GM12874 (cell line): ENCODE measurements around the gene P4HA2.

Source experiments
- TF ChIP-seq, protein P1 (sequence below): IDR thresholded peaks from 2 replicates; pipeline ENCODE4 v1.5.1; 2011; ENCODE audit warnings: low read depth, mild to moderate bottlenecking, control low read depth, low read length, moderate library complexity; ENCODE audit not compliant: insufficient read depth

P4HA2 gene

DNA sequence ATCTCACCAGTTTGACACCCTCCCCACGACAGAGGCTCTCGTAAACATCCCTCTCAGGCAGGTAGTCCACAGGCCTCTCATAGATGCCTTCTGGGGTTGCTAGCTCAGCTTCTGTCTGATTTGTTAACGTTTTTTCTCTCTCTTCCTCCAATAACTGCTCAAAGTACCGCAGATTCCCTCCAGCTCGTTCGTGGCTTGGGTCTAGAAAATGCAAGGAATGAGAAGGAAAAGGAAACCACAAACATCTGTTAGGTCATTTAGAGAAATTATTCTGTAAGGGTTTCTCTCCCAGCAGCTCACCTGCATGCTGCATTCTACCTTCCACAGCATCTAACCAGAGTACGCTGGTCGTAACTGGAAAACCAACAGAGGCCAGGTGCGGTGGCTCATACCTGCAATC lies 18.5 kb downstream of the P4HA2 start:
- TF ChIP-seq, protein P1, sequence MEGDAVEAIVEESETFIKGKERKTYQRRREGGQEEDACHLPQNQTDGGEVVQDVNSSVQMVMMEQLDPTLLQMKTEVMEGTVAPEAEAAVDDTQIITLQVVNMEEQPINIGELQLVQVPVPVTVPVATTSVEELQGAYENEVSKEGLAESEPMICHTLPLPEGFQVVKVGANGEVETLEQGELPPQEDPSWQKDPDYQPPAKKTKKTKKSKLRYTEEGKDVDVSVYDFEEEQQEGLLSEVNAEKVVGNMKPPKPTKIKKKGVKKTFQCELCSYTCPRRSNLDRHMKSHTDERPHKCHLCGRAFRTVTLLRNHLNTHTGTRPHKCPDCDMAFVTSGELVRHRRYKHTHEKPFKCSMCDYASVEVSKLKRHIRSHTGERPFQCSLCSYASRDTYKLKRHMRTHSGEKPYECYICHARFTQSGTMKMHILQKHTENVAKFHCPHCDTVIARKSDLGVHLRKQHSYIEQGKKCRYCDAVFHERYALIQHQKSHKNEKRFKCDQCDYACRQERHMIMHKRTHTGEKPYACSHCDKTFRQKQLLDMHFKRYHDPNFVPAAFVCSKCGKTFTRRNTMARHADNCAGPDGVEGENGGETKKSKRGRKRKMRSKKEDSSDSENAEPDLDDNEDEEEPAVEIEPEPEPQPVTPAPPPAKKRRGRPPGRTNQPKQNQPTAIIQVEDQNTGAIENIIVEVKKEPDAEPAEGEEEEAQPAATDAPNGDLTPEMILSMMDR: no peak

DNA sequence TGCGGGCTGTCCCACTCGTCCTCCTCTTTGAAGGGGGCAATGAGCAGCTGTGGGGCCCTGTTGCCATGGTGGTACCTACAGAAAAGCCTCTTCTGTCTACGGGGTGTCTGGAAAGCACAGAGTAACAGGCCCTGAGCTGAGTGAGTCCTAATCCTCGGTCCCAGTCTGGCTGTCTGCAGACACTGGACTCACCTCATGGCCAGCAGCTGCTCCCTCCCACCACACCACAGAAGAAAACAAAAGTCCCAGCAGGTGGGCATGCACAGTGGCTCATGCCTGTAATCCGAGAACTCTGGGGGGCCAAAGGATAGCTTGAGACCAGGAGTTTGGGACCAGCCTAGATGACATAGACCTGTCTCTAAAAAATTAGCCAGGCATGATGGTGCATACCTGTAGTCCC lies 19.9 kb downstream of the P4HA2 start:
- TF ChIP-seq, protein P1: no peak

DNA sequence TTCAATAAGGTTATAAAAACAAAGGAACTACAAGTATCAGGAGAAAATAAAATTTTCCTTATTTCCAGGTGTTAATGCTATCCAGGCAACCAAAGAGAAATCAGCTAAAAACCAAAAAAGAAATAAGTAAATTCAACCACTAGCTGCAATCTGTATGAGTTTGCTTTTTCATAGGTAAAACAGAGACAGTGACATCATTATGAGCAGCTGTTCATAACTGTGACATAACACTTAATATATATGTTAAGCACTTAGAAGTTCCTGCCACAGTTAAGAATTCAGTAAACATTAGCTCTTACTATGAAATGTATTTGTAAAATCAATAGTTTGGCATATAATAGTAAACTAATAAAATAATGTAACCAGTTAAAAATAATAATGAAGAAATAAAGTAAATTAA lies 20.9 kb downstream of the P4HA2 start:
- TF ChIP-seq, protein P1: no peak

DNA sequence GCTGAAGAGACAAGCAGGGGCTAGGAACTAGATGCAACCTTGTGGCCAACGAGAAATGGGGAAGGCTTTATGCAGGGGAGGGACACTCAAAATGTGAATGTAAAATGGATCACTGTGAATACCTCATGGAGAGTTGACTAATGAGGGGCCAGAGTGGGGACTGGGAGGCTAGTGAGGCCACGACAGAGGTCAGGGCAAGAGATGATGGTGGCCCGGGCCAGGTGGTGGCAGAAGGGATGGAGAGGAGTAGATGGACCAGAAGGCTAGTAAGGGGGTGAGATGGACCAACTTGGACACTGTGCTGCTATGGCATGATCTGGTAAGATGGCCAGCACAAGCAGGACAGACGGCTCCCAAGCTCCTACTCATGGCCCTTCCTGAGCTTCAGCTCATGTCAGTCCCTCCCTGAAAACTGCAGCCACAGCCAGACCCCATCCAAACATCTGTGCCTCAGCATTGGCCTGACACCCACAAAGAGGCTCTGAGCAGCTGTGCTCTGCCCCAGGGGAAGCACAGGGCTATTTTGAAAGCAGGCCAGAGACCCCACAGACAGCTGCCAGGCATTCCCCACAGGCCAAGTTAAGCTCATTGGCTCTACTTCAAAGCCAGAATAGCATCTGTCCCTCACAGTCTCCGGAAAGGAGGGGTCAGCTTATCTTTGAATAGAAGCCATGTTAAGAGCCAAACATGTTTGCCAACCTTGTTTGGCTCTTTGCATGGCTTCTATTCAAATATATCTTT lies 22.1 kb downstream of the P4HA2 start:
- TF ChIP-seq, protein P1: no peak

DNA sequence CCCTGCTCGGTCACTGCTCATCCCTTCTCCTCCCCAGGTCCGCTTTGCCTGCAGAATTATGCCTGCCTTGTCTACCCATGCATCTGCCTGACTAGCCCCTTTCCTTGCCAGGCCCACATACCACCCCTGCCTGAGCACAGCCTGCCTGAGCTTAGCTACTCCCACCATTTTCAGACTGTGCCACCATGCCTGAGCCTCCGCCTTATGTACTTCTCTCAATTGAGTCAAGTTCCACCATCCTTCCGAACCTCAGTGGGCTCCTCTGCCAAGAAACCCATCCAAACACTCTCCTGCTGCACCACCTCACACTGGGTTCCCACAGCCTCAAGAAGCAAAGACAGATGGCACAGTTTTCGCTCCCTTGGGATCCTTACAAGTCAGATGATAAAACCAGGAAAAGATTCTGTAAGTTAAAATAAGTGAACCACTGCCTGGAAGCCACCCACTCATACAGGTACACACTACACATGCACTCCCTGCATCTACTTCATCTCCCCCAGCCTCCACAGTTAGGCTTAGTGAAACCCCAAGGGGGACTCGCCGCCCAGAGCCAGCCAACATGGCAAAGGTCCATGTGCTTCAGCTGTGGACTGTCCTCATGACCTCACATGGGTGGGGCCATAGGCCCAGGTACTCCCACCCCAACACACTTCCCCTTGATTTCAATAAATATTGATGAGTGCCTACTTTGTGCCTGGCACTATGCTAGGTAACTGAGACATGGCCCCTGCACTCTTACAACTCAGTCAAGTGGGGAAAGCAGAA lies 23.1 kb downstream of the P4HA2 start:
- TF ChIP-seq, protein P1: no peak

DNA sequence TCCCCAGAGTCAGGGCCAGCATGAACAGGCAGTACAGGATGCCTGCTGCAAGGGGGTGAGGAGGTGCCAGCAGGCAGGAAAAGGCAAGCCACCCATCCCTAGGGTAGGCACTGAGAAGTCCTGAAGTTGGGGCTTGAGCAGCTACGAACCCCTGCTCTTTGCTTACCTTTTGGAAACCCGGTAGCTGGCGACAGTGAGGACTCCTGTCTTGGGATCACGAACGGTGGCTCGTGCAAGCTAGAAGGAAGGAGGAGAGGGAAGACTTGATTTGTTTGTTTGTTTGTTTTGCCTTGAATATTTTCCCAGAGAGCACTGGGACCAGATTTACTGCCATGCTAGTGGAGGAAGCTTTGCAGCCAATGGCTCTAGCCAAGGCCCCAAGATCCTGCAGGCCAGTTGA lies 23.7 kb downstream of the P4HA2 start:
- TF ChIP-seq, protein P1: no peak

DNA sequence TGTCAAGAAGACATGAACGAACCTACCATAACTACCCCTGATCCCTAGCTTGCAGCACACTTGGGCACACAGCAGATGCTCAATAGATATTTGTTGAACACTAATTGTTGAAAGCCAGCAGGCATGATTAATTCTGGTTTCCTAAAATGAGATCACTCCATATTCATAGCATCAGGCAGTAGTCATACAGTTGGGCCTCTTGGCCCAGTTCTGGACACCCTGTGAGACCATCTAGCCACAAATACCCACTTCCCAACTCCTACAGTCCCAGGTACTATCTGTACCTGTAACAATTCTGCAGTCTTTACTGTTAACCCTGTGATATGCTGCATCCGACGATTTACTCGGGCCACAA lies 24.2 kb downstream of the P4HA2 start:
- TF ChIP-seq, protein P1: no peak
